Measurements from ENCODE around the gene ZMPSTE24. TPM values are rescaled to one million over a fixed set of nuclear protein-coding genes. Genes with fewer than 3 reads are reported as not detected.
A peak's percentile ranks its signal among the peaks of the same experiment; 100 is the strongest.

The ZMPSTE24 gene
- total RNA-seq, 4 donors from 2014 or later, result 3.4 to 40.8 (median 23.7) TPM

GRCh38 chr1:40276122-40276521, 18.1 kb downstream of the ZMPSTE24 start:
- in situ Hi-C loops (cut with MboI; ENCODE audit: low pct_ligation_motif_present in 1 of 4, low pct_unique_long_range_greater_than_20kb in 1 of 4, low sequenced_read_pairs in 3 of 4), result no loop called here

DNA sequence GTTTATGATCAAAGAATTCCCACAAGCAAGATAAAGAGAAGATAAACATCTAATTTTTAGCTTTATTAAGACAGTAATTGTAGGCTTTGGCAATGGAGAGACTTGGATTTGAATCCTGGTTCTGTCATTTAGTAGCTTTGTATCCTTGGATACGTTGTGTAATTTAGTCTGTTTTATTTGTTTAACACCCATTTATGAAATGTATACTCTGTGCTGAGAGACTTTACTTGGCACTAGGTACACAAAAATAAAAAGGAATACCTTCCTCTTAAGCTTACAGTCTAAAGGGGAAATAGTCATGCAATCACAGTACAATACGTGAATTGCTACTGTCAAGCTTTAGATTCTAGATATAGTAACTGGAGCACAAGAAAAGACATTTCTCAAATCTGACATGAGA, 23.8 kb downstream of the ZMPSTE24 start:
- no peak for DNase-seq
- intact Hi-C loops (cut with DNase I; ENCODE audit: low total_unique reads), result no loop called here
- H3K36me3 ChIP-seq, result peaks cover 0 to 33% (median 6%) of the 10 kb centered on the region in 4 donors
- H3K4me1 ChIP-seq, result peaks cover 0 to 20% (median 10%) of the 10 kb centered on the region in 4 donors
- H3K4me3 ChIP-seq, result no peak overlapping the region
- in situ Hi-C loops (cut with MboI; ENCODE audit: low pct_ligation_motif_present in 1 of 4, low pct_unique_long_range_greater_than_20kb in 1 of 4, low sequenced_read_pairs in 3 of 4), result no loop called here
- H3K27me3 ChIP-seq, result no peaks in the 10 kb centered on the region
- no peaks in the 10 kb centered on the region for H3K9me3 ChIP-seq
- 36 to 52% methylated on average over 2 of the region's 2 CpGs for WGBS, 2 donors (ENCODE audit: low coverage in 1 of 2)
- peak overlapping the region in 2 of 4 donors; percentile 45 to 60 for H3K27ac ChIP-seq
- TF ChIP-seq POLR2AphosphoS5 (IDR thresholded peaks at IDR 0.05), result no peak
- no peak for TF ChIP-seq EP300 (IDR thresholded peaks at IDR 0.05; ENCODE audit: low read depth)
- TF ChIP-seq CTCF (IDR thresholded peaks at IDR 0.05), result no peak
- no peak for TF ChIP-seq POLR2A (IDR thresholded peaks at IDR 0.05)

More at GRCh38 chr1:40276122-40276521, 18.1 kb downstream of the ZMPSTE24 start:
- no peak for DNase-seq
- WGBS, 2 donors (ENCODE audit: low coverage in 1 of 2), result 92 to 97% methylated on average over 3 of the region's 3 CpGs
- TF ChIP-seq EP300 (IDR thresholded peaks at IDR 0.05; ENCODE audit: low read depth) (no peak), CTCF (IDR thresholded peaks at IDR 0.05) (no peak), POLR2AphosphoS5 (IDR thresholded peaks at IDR 0.05) (no peak), POLR2A (IDR thresholded peaks at IDR 0.05) (no peak)
- intact Hi-C loops (cut with DNase I; ENCODE audit: low total_unique reads), result no loop called here
- H3K27ac ChIP-seq, result no peak overlapping the region
- peaks cover 0 to 4% (median 3%) of the 10 kb centered on the region in 4 donors for H3K4me1 ChIP-seq
- no peaks in the 10 kb centered on the region for H3K27me3 ChIP-seq
- no peak overlapping the region for H3K4me3 ChIP-seq
- no peaks in the 10 kb centered on the region for H3K9me3 ChIP-seq
- H3K36me3 ChIP-seq, result peaks cover 0 to 35% (median 8%) of the 10 kb centered on the region in 4 donors

GRCh38 chr1:40291293-40291692, 33.3 kb downstream of the ZMPSTE24 start:
- intact Hi-C loops (cut with DNase I; ENCODE audit: low total_unique reads), result no loop called here
- Histone ChIP-seq H3K4me1 (no peaks in the 10 kb centered on the region), H3K9me3 (no peaks in the 10 kb centered on the region), H3K27me3 (no peaks in the 10 kb centered on the region), H3K36me3 (peaks cover 0 to 40% (median 19%) of the 10 kb centered on the region in 4 donors), H3K4me3 (no peak overlapping the region), H3K27ac (no peak overlapping the region)
- in situ Hi-C loops (cut with MboI; ENCODE audit: low pct_ligation_motif_present in 1 of 4, low pct_unique_long_range_greater_than_20kb in 1 of 4, low sequenced_read_pairs in 3 of 4), result no loop called here
- no peak for DNase-seq
- WGBS, 2 donors (ENCODE audit: low coverage in 1 of 2), result 70 to 75% methylated on average over 2 of the region's 2 CpGs
- no peak for TF ChIP-seq CTCF (IDR thresholded peaks at IDR 0.05)
- TF ChIP-seq POLR2A (IDR thresholded peaks at IDR 0.05), result no peak
- no peak for TF ChIP-seq POLR2AphosphoS5 (IDR thresholded peaks at IDR 0.05)
- no peak for TF ChIP-seq EP300 (IDR thresholded peaks at IDR 0.05; ENCODE audit: low read depth)

DNA sequence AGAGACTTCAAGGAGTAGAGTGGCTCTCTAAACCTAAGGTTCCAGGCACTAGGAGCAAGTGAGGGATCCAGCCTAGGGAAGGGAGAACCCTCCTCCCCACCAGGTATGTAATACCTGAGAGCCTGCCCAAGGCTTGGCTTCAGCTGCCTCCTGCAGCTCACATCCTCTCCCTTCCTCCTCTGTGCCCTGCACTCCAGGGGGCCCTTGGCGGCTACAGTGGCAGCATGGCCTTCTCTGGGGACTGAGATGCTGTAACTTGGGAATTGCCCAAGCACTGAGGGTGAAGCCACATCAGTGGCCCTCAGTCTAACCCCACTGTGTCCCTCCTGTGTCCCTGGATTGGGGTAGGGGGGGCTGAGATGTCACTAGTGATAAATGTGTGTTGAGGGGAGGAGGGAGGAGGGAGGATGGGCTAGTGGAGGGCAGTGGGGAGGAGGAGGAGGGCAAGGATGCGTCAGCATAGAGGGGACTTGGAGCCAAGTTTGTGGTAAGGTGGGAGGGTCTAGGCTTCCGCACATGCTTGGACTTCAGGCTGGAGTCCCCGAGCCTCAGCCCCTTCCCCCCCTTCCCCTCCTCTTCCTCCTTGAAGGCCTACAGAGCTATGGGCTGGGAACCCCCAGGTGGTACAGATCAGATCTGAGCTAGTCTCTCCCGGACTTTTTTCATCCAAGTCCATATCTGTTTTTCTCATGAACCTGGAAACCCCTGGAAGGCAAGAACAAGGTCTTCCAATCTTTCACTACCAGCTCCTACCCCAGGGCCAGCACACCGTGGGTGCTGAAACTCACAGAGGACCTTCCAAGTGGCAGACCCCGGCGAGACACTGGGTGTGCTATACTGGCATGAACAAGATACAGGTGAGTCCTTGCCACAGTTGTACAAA, 41.6 kb downstream of the ZMPSTE24 start:
- no peaks in the 10 kb centered on the region for H3K36me3 ChIP-seq
- WGBS, 2 donors (ENCODE audit: low coverage in 1 of 2), result 69 to 77% methylated on average over 3 to 8 of the region's 8 CpGs

More for the DNA sequence above, 41.6 kb downstream of the ZMPSTE24 start:
- Histone ChIP-seq H3K9me3 (no peaks in the 10 kb centered on the region), H3K27ac (no peak overlapping the region), H3K4me3 (no peak overlapping the region), H3K4me1 (no peaks in the 10 kb centered on the region), H3K27me3 (no peaks in the 10 kb centered on the region)
- DNase-seq, result no peak
- in situ Hi-C loops (cut with MboI; ENCODE audit: low pct_ligation_motif_present in 1 of 4, low pct_unique_long_range_greater_than_20kb in 1 of 4, low sequenced_read_pairs in 3 of 4), result no loop called here
- TF ChIP-seq EP300 (IDR thresholded peaks at IDR 0.05; ENCODE audit: low read depth), result no peak
- no peak for TF ChIP-seq POLR2A (IDR thresholded peaks at IDR 0.05)
- no peak for TF ChIP-seq POLR2AphosphoS5 (IDR thresholded peaks at IDR 0.05)
- no peak for TF ChIP-seq CTCF (IDR thresholded peaks at IDR 0.05)
- intact Hi-C loops (cut with DNase I; ENCODE audit: low total_unique reads), result no loop called here
